ENCODE data around the gene SUMF1.

GRCh38 chr3:4413467-4413866 is 53.6 kb downstream of the SUMF1 start:
- TF ChIP-seq CTCF (conservative IDR thresholded peaks at IDR 0.05; ENCODE audit: low read depth, low read length) = no peak
- no peak for TF ChIP-seq EZH2 (IDR thresholded peaks at IDR 0.05; ENCODE audit: low read length, unreplicated experiment)
- TF ChIP-seq EZH2phosphoT487 (IDR thresholded peaks at IDR 0.05; ENCODE audit: borderline replicate concordance, low read length) = no peak

All from PC-3 (cell line).